C4-2B (cell line): ENCODE results near the gene LDB2.

Source experiments
- H3K27ac ChIP-seq: fragments of 450-650 bp; 2 replicates; pipeline ENCODE4 v1.5.1; 2017
- CTCF ChIP-seq: fragments of 450-650 bp; conservative IDR thresholded peaks from 2 replicates; pipeline ENCODE4 v1.5.1; 2017; ENCODE audit warnings: mild to moderate bottlenecking
- ZFX ChIP-seq: fragments of 450-650 bp; IDR thresholded peaks from 2 replicates; pipeline ENCODE4 v1.6.1; 2017

LDB2 gene

GRCh38 chr4:16480011-16480410 lies 418.4 kb downstream of the LDB2 start:
- H3K27ac ChIP-seq, result no peak overlapping the region
- TF ChIP-seq ZFX (no peak), CTCF (no peak)

GRCh38 chr4:16472537-16472936 lies 425.9 kb downstream of the LDB2 start:
- H3K27ac ChIP-seq, result no peak overlapping the region
- TF ChIP-seq CTCF (no peak), ZFX (no peak)

GRCh38 chr4:16467061-16467460 lies 431.4 kb downstream of the LDB2 start:
- H3K27ac ChIP-seq, result no peak overlapping the region
- no peak for TF ChIP-seq CTCF
- no peak for TF ChIP-seq ZFX

GRCh38 chr4:16466581-16466980 lies 431.9 kb downstream of the LDB2 start:
- H3K27ac ChIP-seq, result no peak overlapping the region
- TF ChIP-seq CTCF (no peak), ZFX (no peak)

- no peak overlapping the region for H3K27ac ChIP-seq
- TF ChIP-seq CTCF (no peak), ZFX (no peak)
Observed at GRCh38 chr4:16464651-16465050, 433.8 kb downstream of the LDB2 start.

- TF ChIP-seq CTCF (no peak), ZFX (no peak)
- H3K27ac ChIP-seq, result no peak overlapping the region
Observed at GRCh38 chr4:16462656-16463055, 435.8 kb downstream of the LDB2 start.

GRCh38 chr4:16461362-16461761 lies 437.1 kb downstream of the LDB2 start:
- TF ChIP-seq ZFX, result no peak
- no peak for TF ChIP-seq CTCF
- no peak overlapping the region for H3K27ac ChIP-seq
